SK-N-SH (cell line): Measurements from ENCODE around the gene PRDM10.

Source experiments
- CTCF ChIP-seq: fragments of 200-600 bp; sonication (generic); IDR thresholded peaks from 2 replicates; pipeline ENCODE4 v1.6.1; 2017; ENCODE audit warnings: antibody characterized with exemption, mild to moderate bottlenecking, moderate library complexity
- EZH2phosphoT487 ChIP-seq: fragments of 200-600 bp; sonication (generic); IDR thresholded peaks from 2 replicates; pipeline ENCODE4 v1.6.1; 2017; ENCODE audit warnings: low read depth, mixed run types, mild to moderate bottlenecking, antibody characterized with exemption, moderate library complexity, borderline replicate concordance
- FOXJ3 ChIP-seq: sonication (generic); formaldehyde crosslinking; IDR thresholded peaks from 2 replicates; pipeline ENCODE4 v1.5.1; 2020; ENCODE audit warnings: mild to moderate bottlenecking, missing genetic modification reagents
- GABPA ChIP-seq: IDR thresholded peaks from 2 replicates; pipeline ENCODE4 v1.4.0; 2012; ENCODE audit warnings: low read depth, mild to moderate bottlenecking
- GATA2 ChIP-seq: sonication (generic); formaldehyde crosslinking; IDR thresholded peaks from 2 replicates; pipeline ENCODE4 v1.5.0; 2020; ENCODE audit warnings: mild to moderate bottlenecking, missing genetic modification reagents
- IRF3 ChIP-seq: fragments of 150-350 bp; IDR thresholded peaks from 2 replicates; pipeline ENCODE4 v1.6.1; 2016; ENCODE audit warnings: mild to moderate bottlenecking, low read depth, low read length
- MEF2A ChIP-seq: IDR thresholded peaks from 2 replicates; pipeline ENCODE4 v1.4.0; 2012; ENCODE audit warnings: low read depth, borderline replicate concordance
- NRF1 ChIP-seq: IDR thresholded peaks from 2 replicates; pipeline ENCODE4 v1.6.1; 2012; ENCODE audit warnings: low read depth, mild to moderate bottlenecking, low read length
- RFX5 ChIP-seq: IDR thresholded peaks from 2 replicates; pipeline ENCODE4 v1.6.1; 2012; ENCODE audit warnings: mild to moderate bottlenecking, improper control_type of control experiment, low read length
- SMC3 ChIP-seq: IDR thresholded peaks from 2 replicates; pipeline ENCODE4 v1.6.1; 2012; ENCODE audit warnings: low read depth, low read length, improper control_type of control experiment
- TAF1 ChIP-seq: IDR thresholded peaks from 2 replicates; pipeline ENCODE4 v1.6.1; 2012; ENCODE audit warnings: low read depth, mild to moderate bottlenecking, low read length, moderate library complexity, borderline replicate concordance
- USF1 ChIP-seq: IDR thresholded peaks from 2 replicates; pipeline ENCODE4 v1.4.0; 2012; ENCODE audit warnings: low read depth, borderline replicate concordance
- TF ChIP-seq, protein P1 (sequence below): IDR thresholded peaks from 2 replicates; pipeline ENCODE4 v1.4.0; 2012; ENCODE audit warnings: low read depth

DNA sequence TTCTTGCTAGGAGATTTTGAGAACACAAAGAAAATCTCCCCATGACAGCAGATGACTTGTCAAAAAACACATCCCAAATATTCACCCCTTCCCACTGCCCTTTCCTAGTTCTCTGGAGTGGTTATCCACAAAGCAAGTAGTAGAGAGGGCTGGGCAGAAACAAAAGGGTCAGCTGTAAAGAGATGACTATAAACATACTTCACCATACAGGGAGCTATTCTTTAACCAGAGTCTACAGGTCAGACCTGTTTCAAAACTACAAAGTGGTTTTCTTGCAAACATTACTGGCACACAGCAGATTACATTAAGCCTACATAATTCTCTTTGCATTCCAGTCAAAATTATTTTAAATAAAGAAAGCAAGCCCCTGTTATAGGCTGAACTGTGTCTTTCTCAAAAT, 59.6 kb downstream of the PRDM10 start:
- TF ChIP-seq CTCF (no peak), GABPA (no peak), USF1 (no peak), IRF3 (no peak), EZH2phosphoT487 (no peak), RFX5 (no peak), GATA2 (CRISPR knock-in tag) (no peak), MEF2A (no peak), FOXJ3 (CRISPR knock-in tag) (no peak), TAF1 (no peak), NRF1 (no peak), SMC3 (no peak)
- TF ChIP-seq, protein P1, sequence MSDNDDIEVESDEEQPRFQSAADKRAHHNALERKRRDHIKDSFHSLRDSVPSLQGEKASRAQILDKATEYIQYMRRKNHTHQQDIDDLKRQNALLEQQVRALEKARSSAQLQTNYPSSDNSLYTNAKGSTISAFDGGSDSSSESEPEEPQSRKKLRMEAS = no peak
